Central memory CD4-positive, alpha-beta T cell (primary cell): ENCODE results near the gene ZFYVE26.
"Not testable (repeated sequence)": the region's sequence is repeated elsewhere in the genome, so short reads cannot be mapped to it uniquely, and the experiment has no call there.

Experiments used
- DNase-seq: peaks from one replicate; pipeline ENCODE4 v3.0.0; 2022

Gene ZFYVE26

DNA sequence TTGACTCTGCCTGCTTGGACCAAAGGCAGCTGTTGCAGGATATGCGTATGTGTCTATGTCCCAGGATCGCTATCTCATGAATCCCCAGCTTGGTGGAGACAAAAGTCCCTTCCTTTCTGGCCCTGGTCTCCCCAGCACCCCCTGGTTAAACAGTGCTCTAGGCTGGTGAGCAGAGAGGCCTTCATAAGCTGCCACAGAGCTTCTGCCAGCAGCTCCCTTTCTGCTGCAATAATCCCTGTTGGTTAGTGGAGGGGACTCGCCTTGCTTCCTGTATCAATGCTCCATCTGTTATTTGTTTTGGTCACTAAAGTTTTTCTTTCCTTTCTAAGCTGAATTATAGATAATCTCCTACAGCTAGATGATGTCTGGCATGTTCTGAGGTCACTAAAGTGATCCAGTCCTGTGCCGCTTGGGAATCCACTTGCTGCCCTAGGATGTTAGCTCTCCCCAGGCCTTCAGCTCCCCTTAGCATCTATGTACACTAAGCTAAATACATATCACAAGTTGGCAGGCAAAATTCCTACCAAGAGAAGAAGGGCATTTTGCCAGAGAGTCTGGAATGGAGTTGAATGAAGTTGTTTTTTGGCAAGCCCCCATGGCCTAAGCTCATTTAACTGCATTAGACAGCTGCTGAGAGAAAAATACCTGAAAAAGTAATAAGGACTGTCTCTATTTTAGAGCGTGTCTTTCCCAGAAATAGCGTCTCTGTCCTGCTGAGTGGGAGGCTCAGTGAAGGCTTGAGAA is 66.9 kb downstream of the ZFYVE26 start:
- no peak for DNase-seq

DNA sequence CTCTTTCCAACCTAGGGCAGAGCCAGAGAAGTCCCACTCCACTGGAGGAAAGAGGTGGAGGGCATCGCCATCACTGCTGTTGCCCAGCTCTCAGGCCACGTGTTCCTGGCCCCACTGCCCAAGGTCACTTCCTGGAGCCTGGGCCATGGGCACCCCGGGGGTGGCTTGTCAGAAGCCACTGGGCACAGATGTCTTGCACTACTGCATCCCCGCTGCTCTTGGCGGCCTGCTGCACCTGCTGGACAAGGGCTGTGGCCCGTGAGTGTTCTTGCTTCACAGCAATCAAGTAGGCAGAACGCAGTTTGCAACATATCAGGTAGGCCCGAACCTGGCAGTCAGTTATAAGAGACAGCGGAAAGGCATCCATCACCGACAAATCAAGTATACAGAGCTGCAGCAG is 68.1 kb downstream of the ZFYVE26 start:
- DNase-seq = no peak

DNA sequence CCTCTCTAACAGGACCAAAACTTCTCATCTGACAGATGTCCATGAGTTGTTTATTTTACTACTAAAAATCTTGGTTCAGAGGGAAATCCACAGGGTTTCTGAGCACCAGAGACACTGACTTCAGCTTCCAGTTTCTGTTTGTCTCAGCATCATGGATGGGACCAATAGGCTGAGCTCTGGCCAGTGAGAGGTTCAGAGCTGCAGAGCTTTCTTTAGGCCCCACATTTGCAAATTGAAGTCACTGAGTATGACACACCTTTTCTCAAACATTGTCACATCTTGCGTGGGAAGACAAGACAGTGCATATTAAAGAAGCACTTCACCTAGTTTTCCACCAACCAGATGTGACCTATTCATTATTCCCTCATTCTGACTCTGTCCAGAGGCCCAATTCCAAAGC is 69.5 kb downstream of the ZFYVE26 start:
- DNase-seq = no peak

DNA sequence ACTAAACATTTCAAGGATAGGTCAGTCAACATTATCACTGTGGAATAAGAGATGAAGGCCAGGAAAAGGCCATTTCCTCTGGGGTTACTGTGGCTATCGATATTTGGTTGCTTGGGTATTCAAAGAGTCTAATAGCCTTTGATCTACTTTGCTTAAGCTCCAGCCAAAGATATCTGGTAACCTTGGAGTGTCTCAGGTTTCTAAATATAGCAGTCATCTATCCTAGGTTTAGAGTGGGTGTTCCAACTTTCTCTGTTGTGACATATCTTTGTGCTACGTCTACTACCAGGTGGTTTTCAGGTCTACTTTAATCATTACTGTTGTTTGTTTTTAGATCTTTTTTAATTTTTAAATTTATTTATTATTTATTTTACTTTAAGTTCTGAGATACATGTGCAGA is 72.3 kb downstream of the ZFYVE26 start:
- no peak for DNase-seq

DNA sequence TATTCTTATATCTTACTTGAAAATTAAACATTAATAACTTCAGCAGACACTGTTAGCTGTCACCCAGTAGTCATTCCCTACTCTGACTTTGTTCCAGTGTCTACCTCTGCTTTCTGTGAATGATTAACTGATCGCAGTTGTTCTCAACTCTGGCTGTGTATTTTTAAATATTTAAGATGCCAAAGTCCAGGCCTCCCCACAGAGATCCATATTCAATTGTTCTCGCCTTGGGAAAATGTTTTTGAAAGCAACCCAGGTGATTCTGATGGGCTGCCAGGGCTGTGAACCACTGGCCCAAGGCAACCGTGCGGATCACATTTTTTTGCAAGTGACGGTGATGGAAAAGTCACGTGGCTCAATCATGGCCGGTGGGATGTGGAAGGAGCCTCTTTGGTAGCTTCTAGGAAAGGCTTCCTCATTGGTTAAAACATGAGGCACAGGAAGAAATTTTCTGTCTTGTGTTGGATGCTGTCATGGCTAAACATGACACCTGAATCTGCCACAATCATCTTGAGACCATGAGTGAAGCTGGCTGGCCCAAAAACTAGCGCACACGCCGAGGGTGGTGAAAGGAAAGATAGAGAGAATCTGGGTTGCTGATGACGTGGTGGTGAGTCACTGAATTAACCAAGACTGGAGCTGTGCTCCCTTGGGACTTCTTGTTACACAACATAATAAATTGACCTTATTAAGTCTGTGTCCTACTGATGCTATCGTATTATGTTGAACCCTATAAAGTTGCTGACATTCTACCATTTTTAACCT is 77.5 kb downstream of the ZFYVE26 start:
- no peak for DNase-seq

DNA sequence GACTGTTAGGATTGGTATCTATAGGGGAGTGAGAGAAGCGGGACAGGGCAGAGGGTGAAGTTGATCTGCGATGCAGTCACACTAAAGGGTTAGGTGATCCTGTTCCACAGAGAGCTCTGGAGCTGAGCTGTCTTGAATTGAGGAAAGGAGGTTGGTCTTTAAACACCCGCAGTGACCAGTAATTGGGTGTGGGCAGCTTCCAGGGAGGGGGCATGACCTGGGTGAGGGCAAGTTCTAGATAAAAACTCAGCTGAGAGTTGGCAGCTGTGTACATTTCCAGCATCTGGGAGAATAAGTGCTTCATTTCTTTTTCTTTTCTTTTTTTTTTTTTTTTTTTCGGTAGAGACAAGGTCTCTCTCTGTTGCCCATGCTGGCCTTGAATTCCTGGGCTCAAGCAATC is 79.6 kb downstream of the ZFYVE26 start:
- DNase-seq = no peak

DNA sequence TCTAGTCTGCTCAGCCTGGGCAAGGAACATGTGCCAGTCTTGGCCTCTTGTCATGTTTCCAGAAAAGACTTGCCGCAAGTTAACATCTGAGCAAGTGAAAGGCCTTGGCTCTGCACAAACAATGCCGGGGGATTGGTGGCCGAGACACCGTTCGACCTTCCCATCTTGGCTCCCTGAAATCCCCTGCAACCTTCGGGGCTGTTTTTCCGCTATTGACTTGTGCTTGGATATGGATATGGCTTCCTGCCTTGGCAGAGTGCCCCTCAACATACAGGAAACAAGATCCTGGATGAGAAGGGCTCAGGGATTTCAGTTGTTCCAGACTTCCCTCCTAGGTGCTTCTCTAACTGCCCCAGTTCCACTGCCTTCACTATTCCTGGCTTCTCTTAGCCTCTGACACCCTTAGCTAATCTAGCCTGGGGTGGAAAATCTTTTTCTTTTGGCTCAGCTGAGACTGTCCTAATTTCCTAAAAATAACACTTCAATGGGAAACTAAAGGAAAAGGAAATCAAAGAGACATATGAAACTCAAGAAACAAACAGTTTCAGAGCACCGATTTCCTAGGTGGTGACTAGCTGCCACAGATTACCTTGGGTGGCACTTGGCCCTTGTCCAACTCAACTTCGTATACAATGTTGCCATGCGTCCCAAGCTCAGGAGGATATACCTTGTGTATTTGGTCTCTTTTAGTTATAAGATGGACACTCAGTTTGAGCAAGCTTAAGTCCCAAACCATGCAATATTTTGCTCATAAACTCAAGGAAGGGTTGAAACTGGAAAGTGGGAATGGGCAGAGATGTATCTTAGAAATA is 80.8 kb downstream of the ZFYVE26 start:
- DNase-seq = no peak

DNA sequence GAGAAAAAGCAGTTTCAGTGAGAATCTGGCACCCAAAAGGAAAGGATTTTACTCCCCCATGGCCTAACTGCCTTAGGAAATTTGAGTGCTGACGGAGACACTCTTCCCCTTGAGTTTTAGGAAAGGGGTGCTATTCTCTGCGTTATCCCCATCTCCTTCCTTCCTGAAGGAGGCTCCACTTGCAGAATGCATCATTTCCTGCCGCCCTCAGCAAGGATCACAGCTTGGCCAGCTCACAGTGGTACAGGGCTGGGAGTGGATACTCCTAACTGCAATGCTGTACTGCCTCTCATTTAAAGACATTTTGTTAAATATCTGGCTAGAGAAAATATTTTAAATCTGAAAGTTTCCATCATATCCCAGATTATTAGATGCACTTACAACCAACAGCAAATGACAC is 81.7 kb downstream of the ZFYVE26 start:
- no peak for DNase-seq

DNA sequence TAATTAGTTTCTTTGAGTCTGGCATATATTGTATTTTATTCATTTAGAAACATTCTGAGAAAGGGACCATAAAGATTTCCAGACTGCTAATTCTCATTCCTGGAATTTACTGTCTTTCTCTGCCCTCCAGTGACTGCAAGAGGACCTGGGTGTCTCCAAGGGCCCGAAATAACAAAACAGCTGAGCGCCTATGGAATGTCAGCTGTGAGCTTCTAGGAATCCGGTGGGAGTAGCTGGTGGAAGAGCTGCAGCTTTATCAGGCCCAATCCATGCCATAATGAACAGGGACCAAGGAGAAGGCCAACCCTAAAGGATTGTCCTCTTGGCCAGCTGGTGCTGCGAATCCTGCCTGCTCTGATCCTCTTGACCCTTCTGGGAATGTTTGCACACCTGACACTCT is 82.8 kb downstream of the ZFYVE26 start:
- DNase-seq = no peak

DNA sequence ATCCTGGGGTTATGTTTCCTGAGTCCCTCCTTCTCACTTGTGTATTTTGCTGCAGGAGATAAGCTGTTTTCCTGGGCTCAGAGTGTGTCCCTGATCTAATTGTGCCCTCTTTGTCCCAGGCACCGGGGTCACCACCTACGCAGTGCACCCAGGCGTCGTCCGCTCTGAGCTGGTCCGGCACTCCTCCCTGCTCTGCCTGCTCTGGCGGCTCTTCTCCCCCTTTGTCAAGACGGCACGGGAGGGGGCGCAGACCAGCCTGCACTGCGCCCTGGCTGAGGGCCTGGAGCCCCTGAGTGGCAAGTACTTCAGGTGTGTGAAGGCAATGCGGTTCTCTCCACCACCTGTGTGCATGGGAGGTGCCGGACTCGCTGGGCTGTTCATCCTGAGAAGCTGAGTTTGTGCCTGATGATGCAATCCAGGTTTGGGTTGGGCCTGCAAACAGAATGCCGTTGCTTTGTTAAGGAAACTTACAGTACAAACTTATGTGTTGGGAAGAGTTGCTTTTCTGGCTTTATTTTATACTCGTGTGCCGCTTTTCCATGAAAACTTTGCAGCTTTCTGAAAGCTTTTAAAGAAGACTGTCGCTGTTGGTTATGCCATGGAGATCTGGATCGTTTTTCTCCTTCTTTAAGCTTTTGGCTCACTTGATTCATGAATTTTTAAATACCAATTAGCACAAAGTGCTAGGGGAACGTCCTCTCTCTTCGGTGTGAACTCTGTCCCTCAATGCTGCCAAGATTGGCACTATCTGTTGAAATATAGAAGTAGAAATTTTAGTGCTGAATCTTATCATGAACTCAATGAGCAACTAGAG is 87.1 kb downstream of the ZFYVE26 start:
- DNase-seq = no peak

DNA sequence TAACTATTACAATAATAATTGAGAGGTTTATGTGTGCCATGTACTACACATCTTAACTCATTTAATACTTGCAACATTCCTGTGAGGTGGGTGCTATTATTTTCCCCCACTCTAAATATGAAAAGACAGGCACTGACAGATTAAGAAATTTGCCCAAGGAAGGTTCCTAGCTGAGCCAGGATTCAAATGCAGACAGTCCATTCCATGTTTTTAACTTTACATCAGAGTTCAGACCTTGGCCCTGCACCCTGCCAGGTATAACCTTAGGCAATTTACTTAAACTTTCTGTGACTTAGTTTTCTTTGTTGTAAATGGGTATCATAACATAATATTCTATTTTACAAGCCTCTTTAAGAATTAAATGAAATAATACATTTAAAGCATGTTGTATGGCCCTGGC is 88.1 kb downstream of the ZFYVE26 start:
- no peak for DNase-seq

DNA sequence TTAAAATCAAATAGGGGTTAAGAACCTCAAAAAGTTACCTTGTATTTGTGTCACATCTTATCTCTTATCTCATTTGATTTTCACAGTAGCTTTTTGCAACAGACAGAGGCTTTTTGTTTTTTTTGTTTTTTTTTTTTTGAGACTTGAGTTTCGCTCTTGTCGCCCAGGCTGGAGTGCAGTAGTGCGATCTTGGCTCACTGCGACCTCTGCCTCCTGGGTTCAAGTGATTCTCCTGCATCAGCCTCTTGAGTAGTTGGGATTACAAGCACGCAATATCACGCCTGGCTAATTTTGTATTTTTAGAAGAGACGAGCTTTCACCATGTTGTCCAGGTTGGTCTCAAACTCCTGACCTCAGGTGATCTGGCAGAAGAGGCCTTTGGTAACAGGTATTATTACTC is 89.0 kb downstream of the ZFYVE26 start:
- DNase-seq = no peak

DNA sequence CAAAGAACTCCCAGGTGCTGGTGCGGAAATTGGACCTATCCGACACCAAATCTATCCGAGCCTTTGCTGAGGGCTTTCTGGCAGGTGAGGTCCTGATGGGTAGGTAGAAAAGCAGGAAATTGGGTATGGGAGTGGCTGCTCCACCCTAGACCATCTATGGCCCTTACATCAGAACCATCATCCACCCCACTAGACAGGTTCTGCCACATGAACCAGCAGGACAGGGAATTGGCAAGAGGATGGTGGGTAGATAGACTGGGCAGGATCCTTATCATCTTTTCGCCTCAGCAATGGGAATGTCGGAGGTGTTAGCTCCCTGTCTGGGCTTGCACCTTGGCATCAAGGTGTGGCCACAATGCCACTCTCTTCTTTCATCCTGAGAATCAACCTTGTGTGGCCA is 91.2 kb downstream of the ZFYVE26 start:
- no peak for DNase-seq

DNA sequence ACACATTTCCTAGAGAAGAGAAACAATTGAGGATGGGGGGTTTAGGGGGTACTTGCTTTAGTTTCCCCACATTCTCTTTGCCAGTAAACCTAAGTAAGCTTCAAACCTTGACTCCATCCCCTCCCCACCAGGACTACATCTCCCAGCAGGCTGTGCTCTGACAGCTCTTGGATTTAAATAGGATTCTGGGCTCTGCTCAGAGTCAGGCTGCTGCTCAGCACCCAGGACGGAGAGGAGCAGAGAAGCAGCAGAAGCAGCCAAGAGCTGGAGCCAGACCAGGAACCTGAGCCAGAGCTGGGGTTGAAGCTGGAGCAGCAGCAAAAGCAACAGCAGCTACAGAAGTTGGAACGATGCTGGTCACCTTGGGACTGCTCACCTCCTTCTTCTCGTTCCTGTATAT is 94.1 kb downstream of the ZFYVE26 start:
- DNase-seq = no peak

DNA sequence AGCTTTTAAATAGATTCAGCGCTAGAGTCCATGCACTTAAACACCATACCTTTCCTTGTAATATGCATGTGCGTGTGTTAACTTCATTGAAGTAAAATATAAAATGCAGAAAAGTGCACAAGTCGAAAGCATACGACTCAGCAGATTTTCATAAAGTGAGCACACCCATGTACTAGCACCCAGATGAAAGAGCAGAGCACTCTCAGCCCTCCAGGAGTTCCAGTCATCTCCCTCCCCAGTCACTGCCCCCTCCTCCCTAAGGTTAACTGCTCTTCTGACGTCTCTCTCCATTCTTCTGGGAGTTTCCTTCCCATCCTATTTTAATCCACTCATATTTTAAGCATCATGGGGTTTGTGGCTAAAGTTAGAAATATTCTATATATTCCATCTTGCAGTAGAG is 94.5 kb downstream of the ZFYVE26 start:
- no peak for DNase-seq

DNA sequence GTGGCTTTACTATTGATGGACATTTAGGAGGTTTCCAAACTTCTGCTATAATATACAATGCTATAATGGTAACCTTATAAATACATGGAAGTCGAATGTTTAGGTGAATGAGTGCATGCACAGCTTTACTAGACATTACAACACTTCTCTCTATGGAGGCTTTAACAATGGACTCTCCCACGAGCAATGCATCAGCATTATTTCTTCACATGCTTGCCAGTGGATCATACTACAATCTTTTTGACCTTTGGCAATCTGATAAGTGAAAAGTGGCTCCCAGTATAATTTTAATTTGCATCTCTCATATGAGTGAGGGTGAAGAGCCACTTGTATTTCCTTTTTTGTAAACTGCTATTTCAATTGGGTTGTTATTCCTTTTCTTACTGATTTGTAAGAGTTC is 96.5 kb downstream of the ZFYVE26 start:
- DNase-seq = no peak

DNA sequence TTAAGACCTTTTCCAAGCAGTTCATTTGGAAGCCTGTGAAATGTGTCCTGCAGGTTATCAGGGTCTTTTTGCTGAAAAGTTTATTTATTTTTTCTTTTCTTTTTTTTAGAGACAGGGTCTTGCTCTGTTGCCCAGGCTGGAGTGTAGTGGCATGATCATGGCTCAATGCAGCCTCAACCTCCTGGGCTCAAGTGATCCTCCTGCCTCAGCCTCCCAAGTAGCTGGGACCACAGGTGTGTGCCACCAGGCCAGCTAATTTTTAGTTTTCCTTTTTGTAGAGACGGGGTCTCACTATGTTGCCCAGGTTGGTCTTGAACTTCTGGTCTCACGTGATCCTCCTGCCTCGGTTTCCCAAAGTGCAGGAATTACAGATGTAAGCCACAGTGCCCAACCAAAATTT is 97.0 kb downstream of the ZFYVE26 start:
- DNase-seq = not testable (repeated sequence)

DNA sequence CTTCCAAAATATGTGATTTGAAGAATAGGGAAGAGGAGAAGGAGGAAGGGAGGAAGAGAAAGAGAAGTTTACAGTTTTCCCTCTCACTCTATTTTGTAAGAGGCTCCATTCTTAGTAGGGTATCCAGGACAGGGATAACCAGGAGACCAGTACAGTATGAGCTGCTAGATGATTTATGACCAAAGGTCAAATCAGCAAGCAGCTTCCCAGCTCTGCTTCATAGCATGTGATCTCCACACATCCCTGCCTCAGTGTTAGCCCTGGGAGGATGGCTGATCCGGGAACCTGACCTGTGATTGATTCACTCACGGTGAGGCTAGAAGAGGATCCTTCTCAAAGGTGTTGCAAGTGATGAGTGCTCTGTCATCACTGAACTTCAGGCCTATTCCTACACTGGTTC is 98.1 kb downstream of the ZFYVE26 start:
- DNase-seq = no peak

DNA sequence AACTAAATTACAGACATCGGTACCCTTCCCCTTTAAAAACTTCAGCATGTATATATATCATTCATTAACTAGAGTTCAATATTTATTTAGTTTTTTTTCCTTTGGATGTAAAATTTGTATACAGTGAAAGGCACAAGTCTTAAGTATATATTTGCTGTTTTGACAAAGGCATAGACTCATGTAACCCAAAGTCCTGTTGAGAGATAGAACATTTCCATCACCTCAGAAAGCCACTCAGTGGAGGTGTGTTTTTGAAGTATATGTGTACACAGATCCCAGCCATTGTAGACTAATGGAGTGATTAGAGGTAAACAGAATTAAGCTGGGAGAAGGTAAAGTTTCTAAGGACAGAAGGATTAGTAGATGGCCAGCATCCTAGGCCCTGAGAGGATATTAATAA is 99.3 kb downstream of the ZFYVE26 start:
- DNase-seq = no peak

DNA sequence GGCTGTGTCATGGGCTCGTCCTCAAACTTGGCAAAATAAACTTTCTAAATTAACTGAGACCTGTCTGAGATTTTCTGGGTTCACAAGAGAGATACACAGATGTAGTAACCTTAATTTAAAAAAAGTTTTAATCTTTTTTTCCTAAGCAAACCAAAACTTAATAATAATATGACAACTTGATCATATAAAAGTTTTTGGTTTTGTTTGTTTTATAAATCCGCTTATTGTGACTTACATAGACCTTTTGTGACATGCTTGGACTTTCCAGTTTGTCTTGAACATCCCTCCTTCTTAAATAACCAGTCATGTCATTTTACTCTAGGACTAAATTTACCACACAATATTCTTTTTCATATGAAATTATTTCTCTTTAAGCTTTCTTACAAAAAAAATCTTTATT is 106.2 kb downstream of the ZFYVE26 start:
- DNase-seq = no peak

DNA sequence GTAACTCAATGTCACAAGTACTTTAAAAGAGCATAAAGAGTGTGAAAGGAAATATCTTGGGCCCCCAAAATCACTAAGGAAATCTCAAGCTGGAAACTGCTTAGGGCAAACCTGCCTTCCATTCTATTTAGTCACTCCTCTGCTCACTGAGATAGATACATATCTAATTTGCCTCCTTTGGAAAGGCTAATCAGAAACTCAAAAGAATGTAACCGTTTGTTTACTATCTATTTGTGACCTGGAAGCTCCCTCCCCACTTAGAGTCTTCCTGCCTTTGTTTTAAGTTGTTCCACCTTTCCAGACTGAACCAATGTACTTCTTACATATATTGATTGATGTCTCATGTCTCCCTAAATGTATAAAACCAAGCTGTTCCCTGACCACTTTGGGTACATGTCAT is 106.6 kb downstream of the ZFYVE26 start:
- DNase-seq = not testable (repeated sequence)

DNA sequence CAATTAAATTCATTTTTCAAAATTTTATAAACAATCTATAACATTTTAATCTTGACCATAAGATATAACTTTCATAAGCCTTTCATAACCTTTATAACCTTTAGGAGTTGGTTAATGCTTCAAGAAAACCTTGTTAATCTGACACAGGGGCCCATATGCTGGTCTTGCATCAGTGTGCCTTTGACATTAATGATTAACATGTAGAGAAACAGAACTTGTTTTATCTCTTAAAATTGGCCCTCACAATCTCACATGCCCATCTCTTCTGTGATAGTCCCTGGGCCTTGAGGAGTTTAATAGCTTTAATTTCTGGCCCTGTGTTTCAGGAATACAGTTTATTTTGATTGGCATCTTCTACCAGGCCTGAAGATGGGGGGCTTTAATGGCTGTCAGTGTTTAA is 107.0 kb downstream of the ZFYVE26 start:
- DNase-seq = not testable (repeated sequence)

DNA sequence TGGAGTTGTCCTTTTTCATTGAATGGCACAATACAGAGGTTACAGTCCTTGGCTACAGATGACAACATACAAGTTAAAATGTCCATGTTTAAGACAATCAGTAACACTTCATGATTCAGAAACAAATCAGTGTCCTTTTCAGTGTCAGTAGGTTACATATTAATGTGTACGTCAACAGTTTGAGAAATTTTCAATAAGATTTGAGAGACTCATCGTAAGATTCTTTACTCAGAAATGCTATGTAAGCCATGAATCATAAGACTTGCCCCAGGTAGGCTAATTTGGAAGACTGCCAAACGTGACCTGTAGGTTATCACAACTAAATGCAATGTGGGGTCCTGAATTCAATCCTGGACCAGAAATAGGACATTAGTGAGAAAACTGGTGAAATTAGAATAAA is 111.2 kb downstream of the ZFYVE26 start:
- no peak for DNase-seq
